HepG2 (cell line): ENCODE measurements around the gene KRT7. TPM values are rescaled to one million over a fixed set of nuclear protein-coding genes. Genes with fewer than 3 reads are reported as not detected.

Experiments used
- ATAC-seq: fragments of 200-7000 bp; cut with Tn5 transposase; 3 replicates; pipeline ENCODE4 v1.9.1; 2020; ENCODE audit warnings: mild to moderate bottlenecking, moderate library complexity
- BruUV-seq: library from RNA; stranded (reverse); fragments of 400-500 nt; replicated peaks from 2 replicates; lab custom pipeline; 2021; lab: Mats Ljungman, UMichigan
- CTCF ChIA-PET: fragments of 300-600 bp; formaldehyde crosslinking; extraction: SDS; loops from one replicate; lab custom pipeline; 2021; ENCODE audit warnings: low total read pairs, inconsistent platforms, low intra/inter-chr PET ratio; lab: Yijun Ruan, JAX
- POLR2A ChIA-PET: fragments of 350-600 bp; sonication (Branson Sonifier 250); formaldehyde crosslinking; loops from one replicate; lab custom pipeline; 2020; ENCODE audit warnings: antibody characterized with exemption, inconsistent platforms; lab: Yijun Ruan, JAX
- DNase-seq: peaks from one replicate; pipeline ENCODE4 v3.0.0-alpha.2; 2015; ENCODE audit warnings: low spot score
- FAIRE-seq: peaks from 3 replicates; lab custom pipeline; 2011; peaks lifted over from hg19 to GRCh38; lab: Jason Lieb, UNC
- H2AFZ ChIP-seq: one replicate; pipeline ENCODE4 v1.6.1; 2011; ENCODE audit warnings: low read length, inconsistent platforms
- H3K27ac ChIP-seq: fragments of 300-600 bp; 3 replicates; pipeline ENCODE4 v1.8.0; 2011; ENCODE audit warnings: mixed run types, mild to moderate bottlenecking, mixed read lengths, low read length, inconsistent platforms; ENCODE audit not compliant: insufficient read depth; ENCODE audit errors: extremely low read length
- H3K27me3 ChIP-seq, 2 experiments: fragments of 200-600 bp in 1 of 2; 2 replicates in 1 of 2; 3 replicates in 1 of 2; pipeline versions ENCODE4 v1.6.0 to v1.8.0; 2011; ENCODE audit warnings: low read length in 2 of 2, mild to moderate bottlenecking in 2 of 2, moderate library complexity in 2 of 2, inconsistent platforms in 1 of 2; ENCODE audit not compliant: insufficient read depth in 2 of 2, control insufficient read depth in 1 of 2
- H3K36me3 ChIP-seq, 2 experiments: fragments of 200-600 bp in 1 of 2; replicated peaks in 1 of 2; 2 replicates in 1 of 2; 3 replicates in 1 of 2; pipeline versions ENCODE4 v1.5.1 to v1.8.0; 2011; ENCODE audit warnings: low read length in 2 of 2, inconsistent platforms in 1 of 2; ENCODE audit not compliant: insufficient read depth in 2 of 2, control insufficient read depth in 1 of 2
- H3K4me1 ChIP-seq: 2 replicates; pipeline ENCODE4 v1.5.1; 2012; ENCODE audit warnings: low read length, inconsistent platforms; ENCODE audit not compliant: insufficient read depth
- H3K4me2 ChIP-seq: 2 replicates; pipeline ENCODE4 v1.6.0; 2011; ENCODE audit warnings: low read depth, low read length, inconsistent platforms
- H3K4me3 ChIP-seq, 3 experiments: fragments of 200-600 bp in 1 of 3; sonication (generic), shearing (Covaris generic) in 1 of 3; replicated peaks in 1 of 3; 2 replicates each; pipeline ENCODE4 v1.5.1; 2011 to 2016; ENCODE audit warnings: low read length in 3 of 3, inconsistent platforms in 2 of 3, low read depth in 2 of 3, mild to moderate bottlenecking in 2 of 3, control low read depth in 1 of 3, mixed read lengths in 1 of 3; ENCODE audit not compliant: insufficient read depth in 1 of 3
- H3K79me2 ChIP-seq: one replicate; pipeline ENCODE4 v1.6.1; 2011; ENCODE audit warnings: low read length, inconsistent platforms; ENCODE audit not compliant: insufficient read depth
- H3K9ac ChIP-seq: 2 replicates; pipeline ENCODE4 v1.6.0; 2011; ENCODE audit warnings: mild to moderate bottlenecking, low read depth, low read length, inconsistent platforms; ENCODE audit not compliant: insufficient read depth
- H3K9me3 ChIP-seq: 2 replicates; pipeline ENCODE4 v1.5.1; 2012; ENCODE audit warnings: mild to moderate bottlenecking, low read length
- H4K20me1 ChIP-seq: 2 replicates; pipeline ENCODE4 v1.6.0; 2011; ENCODE audit warnings: inconsistent platforms, mild to moderate bottlenecking, low read length, moderate library complexity; ENCODE audit not compliant: insufficient read depth
- BRD4 ChIP-seq: sonication (generic); formaldehyde crosslinking; IDR thresholded peaks from 2 replicates; pipeline ENCODE4 v1.4.0; 2020; ENCODE audit warnings: missing genetic modification reagents
- CSRNP2 ChIP-seq: sonication (generic); formaldehyde crosslinking; conservative IDR thresholded peaks from 2 replicates; pipeline ENCODE4 v1.8.0; 2022; ENCODE audit warnings: low read depth, missing genetic modification reagents
- EZH2 ChIP-seq: conservative IDR thresholded peaks from 2 replicates; pipeline ENCODE4 v1.6.1; 2012; ENCODE audit warnings: mild to moderate bottlenecking, low read depth, low read length, moderate library complexity
- GTF2F1 ChIP-seq: fragments of 150-350 bp; IDR thresholded peaks from 2 replicates; pipeline ENCODE4 v1.6.1; 2014; ENCODE audit warnings: low read length
- HNRNPLL ChIP-seq: fragments of 200-400 bp; formaldehyde crosslinking; IDR thresholded peaks from 2 replicates; pipeline ENCODE4 v1.6.1; 2017; ENCODE audit warnings: mild to moderate bottlenecking, low read depth, low read length; ENCODE audit not compliant: poor library complexity, severe bottlenecking
- HOXA5 ChIP-seq: sonication (generic); formaldehyde crosslinking; IDR thresholded peaks from 2 replicates; pipeline ENCODE4 v1.4.0; 2020; ENCODE audit warnings: missing genetic modification reagents
- MBNL3 ChIP-seq: fragments of 250-450 bp; sonication (Bioruptor Pico); conservative IDR thresholded peaks from 2 replicates; pipeline ENCODE4 v1.8.0; 2022; ENCODE audit warnings: mild to moderate bottlenecking, inconsistent platforms
- MTA1 ChIP-seq: sonication (generic); formaldehyde crosslinking; IDR thresholded peaks from 2 replicates; pipeline ENCODE4 v1.4.0; 2020; ENCODE audit warnings: missing genetic modification reagents, mild to moderate bottlenecking, borderline replicate concordance
- MTERF4 ChIP-seq: sonication (generic); formaldehyde crosslinking; IDR thresholded peaks from 2 replicates; pipeline ENCODE4 v1.8.0; 2023; ENCODE audit warnings: mild to moderate bottlenecking, missing genetic modification reagents
- NFATC3 ChIP-seq: sonication (generic); formaldehyde crosslinking; IDR thresholded peaks from 2 replicates; pipeline ENCODE4 v1.5.1; 2020; ENCODE audit warnings: mild to moderate bottlenecking, missing genetic modification reagents
- NR2F6 ChIP-seq, 2 experiments: IDR thresholded peaks; 2 replicates each; pipeline ENCODE4 v1.6.1; 2016; ENCODE audit warnings: antibody characterized with exemption in 1 of 2, mild to moderate bottlenecking in 1 of 2
- SAFB2 ChIP-seq: sonication (generic); formaldehyde crosslinking; IDR thresholded peaks from 2 replicates; pipeline ENCODE4 v1.5.1; 2020; ENCODE audit warnings: missing genetic modification reagents, low read depth, mild to moderate bottlenecking, borderline replicate concordance
- TCF7L2 ChIP-seq: IDR thresholded peaks from 2 replicates; pipeline ENCODE4 v1.6.1; 2011; ENCODE audit warnings: mild to moderate bottlenecking, low read depth, low read length, moderate library complexity
- U2AF1 ChIP-seq: fragments of 200-400 bp; formaldehyde crosslinking; optimal IDR thresholded peaks from 2 replicates; pipeline ENCODE3; 2017; ENCODE audit warnings: mild to moderate bottlenecking, low read depth, low read length
- ZNF230 ChIP-seq: sonication (generic); formaldehyde crosslinking; IDR thresholded peaks from 2 replicates; pipeline ENCODE4 v1.4.0; 2020; ENCODE audit warnings: mild to moderate bottlenecking, missing genetic modification reagents
- ZNF766 ChIP-seq: sonication (generic); formaldehyde crosslinking; IDR thresholded peaks from 2 replicates; pipeline ENCODE4 v1.5.0; 2020; ENCODE audit warnings: missing genetic modification reagents, borderline replicate concordance
- ZSCAN31 ChIP-seq: sonication (generic); formaldehyde crosslinking; IDR thresholded peaks from 2 replicates; pipeline ENCODE4 v1.5.0; 2020; ENCODE audit warnings: low read depth, mild to moderate bottlenecking, missing genetic modification reagents
- WGBS: methylation state at CpG from one replicate; pipeline ENCODE4 v1.1.6; 2017; ENCODE audit warnings: low lambda C conversion rate; 5-methylcytosine and 5-hydroxymethylcytosine counted together
- in situ Hi-C: cut with HindIII; loops from 2 replicates; pipeline ENCODE4 v1.10.0; 2017; ENCODE audit warnings: low pct_unique_long_range_greater_than_20kb; ENCODE audit not compliant: extremely low pct_ligation_motif_present
- intact Hi-C: fragments of 100-400 bp; cut with micrococcal nuclease; formaldehyde crosslinking; loops from one replicate; pipeline ENCODE4 v1.10.0; 2022; ENCODE audit not compliant: unreplicated experiment
- polyA plus RNA-seq, 8 experiments: library from polyadenylated mRNA; depleted of rRNA in 3 of 8; stranded (reverse) in 7 of 8; unstranded in 1 of 8; fragments of >200 nt; fragmentation: Illumina TruSeq in 4 of 8; extraction: Trizol in 4 of 8; gene quantifications; 2 replicates each; pipeline versions ENCODE4 v1.2.1 to v1.2.3, GENCODE V29; 2011 to 2016; ENCODE audit warnings: low read depth in 4 of 8, missing spikeins in 1 of 8, mixed read lengths in 1 of 8; ENCODE audit not compliant: insufficient read depth in 1 of 8
- total RNA-seq, 5 experiments: library from RNA; depleted of rRNA; stranded (reverse); fragments of >200 nt; fragmentation: Illumina TruSeq; extraction: Trizol; gene quantifications; 2 replicates each; pipeline ENCODE4 v1.2.3, GENCODE V29; 2016; ENCODE audit warnings: low read depth in 1 of 5
- TF ChIP-seq, protein P1 (sequence below), 2 experiments: sonication (generic) in 1 of 2; formaldehyde crosslinking in 1 of 2; IDR thresholded peaks; 2 replicates each; pipeline versions ENCODE4 v1.4.0 to v1.6.1; 2018 to 2020; ENCODE audit warnings: missing genetic modification reagents in 2 of 2, borderline replicate concordance in 1 of 2, low read depth in 1 of 2, mild to moderate bottlenecking in 1 of 2, missing biosample characterization in 1 of 2
- TF ChIP-seq, protein P2 (sequence below): sonication (generic); formaldehyde crosslinking; IDR thresholded peaks from 2 replicates; pipeline ENCODE4 v1.5.0; 2020; ENCODE audit warnings: missing genetic modification reagents

The KRT7 gene
- total and polyA plus RNA-seq, 2 of the 13 experiments (the other 11 are each of a cell fraction or from before 2014, with no cell fraction given) = 0.83 TPM; not detected in 1

- Histone ChIP-seq H3K4me1 (no peaks in the 10 kb centered on the region), H3K27me3 (peaks cover 0 to 47% of the 10 kb centered on the region in 2 experiments; a peak in 4 of 5 replicates), H3K36me3 (no peaks in the 10 kb centered on the region), H2AFZ (no peak overlapping the region), H3K79me2 (no peaks in the 10 kb centered on the region), H3K9me3 (no peaks in the 10 kb centered on the region), H4K20me1 (no peaks in the 10 kb centered on the region), H3K4me3 (no peak overlapping the region)
- ATAC-seq = no peak
- POLR2A ChIA-PET = no interaction called here
- intact Hi-C loops = no loop called here
- TF ChIP-seq ZNF230 (CRISPR knock-in tag) (no peak), ZNF766 (CRISPR knock-in tag) (no peak), GTF2F1 (no peak), NFATC3 (CRISPR knock-in tag) (no peak), BRD4 (CRISPR knock-in tag) (no peak), SAFB2 (no peak), MTA1 (CRISPR knock-in tag) (no peak), HOXA5 (no peak), MBNL3 (CRISPR knock-in tag) (no peak), TCF7L2 (no peak), EZH2 (no peak), CSRNP2 (CRISPR knock-in tag) (no peak), ZSCAN31 (CRISPR knock-in tag) (no peak), MTERF4 (CRISPR knock-in tag) (no peak), NR2F6 (IDR thresholded peaks at IDR 0.05) (no peak), NR2F6 (CRISPR knock-in tag; IDR thresholded peaks at IDR 0.05) (no peak), U2AF1 (no peak), HNRNPLL (no peak)
- TF ChIP-seq, protein P1, sequence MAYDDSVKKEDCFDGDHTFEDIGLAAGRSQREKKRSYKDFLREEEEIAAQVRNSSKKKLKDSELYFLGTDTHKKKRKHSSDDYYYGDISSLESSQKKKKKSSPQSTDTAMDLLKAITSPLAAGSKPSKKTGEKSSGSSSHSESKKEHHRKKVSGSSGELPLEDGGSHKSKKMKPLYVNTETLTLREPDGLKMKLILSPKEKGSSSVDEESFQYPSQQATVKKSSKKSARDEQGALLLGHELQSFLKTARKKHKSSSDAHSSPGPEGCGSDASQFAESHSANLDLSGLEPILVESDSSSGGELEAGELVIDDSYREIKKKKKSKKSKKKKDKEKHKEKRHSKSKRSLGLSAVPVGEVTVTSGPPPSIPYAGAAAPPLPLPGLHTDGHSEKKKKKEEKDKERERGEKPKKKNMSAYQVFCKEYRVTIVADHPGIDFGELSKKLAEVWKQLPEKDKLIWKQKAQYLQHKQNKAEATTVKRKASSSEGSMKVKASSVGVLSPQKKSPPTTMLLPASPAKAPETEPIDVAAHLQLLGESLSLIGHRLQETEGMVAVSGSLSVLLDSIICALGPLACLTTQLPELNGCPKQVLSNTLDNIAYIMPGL (CRISPR knock-in tag; IDR thresholded peaks at IDR 0.05; ENCODE audit: borderline replicate concordance in 1 of 2, low read depth in 1 of 2) = no peak
- TF ChIP-seq, protein P2, sequence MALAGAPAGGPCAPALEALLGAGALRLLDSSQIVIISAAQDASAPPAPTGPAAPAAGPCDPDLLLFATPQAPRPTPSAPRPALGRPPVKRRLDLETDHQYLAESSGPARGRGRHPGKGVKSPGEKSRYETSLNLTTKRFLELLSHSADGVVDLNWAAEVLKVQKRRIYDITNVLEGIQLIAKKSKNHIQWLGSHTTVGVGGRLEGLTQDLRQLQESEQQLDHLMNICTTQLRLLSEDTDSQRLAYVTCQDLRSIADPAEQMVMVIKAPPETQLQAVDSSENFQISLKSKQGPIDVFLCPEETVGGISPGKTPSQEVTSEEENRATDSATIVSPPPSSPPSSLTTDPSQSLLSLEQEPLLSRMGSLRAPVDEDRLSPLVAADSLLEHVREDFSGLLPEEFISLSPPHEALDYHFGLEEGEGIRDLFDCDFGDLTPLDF = no peak
- TF ChIP-seq, all 625 proteins: peak for 0
- Histone ChIP-seq H3K27ac (no peak overlapping the region), H3K9ac (no peak overlapping the region), H3K4me2 (no peak overlapping the region)
- CTCF ChIA-PET = no interaction called here
- in situ Hi-C loops = no loop called here
- FAIRE-seq = no peak
- DNase-seq = no peak
- 34% methylated on average over 9 of the region's 12 CpGs for whole genome bisulfite sequencing
- no TSS peak for BruUV-seq
Measured at GRCh38 chr12:52232203-52232673, 805 bp upstream of the KRT7 start.
